ENCODE results near the gene CDYL2.

DNA sequence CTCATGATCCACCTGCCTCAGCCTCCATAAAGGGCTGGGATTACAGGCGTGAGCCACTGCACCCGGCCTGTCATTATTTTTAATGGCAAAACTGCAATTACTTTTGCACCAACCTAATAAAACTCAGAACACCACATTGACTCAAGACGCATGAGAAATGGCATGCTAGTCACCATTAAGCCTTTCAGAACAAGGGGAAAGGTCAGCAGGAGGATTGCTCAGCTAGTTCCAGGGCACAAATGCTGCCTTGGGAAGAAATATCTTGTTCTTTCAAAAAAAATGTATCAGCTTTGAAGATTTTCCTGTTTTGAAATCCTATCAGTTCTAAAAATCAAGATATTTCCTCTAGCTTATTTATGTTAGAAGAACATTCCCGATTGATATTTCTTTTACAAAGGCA is 32.4 kb upstream of the CDYL2 start:
- TF ChIP-seq, protein P1, sequence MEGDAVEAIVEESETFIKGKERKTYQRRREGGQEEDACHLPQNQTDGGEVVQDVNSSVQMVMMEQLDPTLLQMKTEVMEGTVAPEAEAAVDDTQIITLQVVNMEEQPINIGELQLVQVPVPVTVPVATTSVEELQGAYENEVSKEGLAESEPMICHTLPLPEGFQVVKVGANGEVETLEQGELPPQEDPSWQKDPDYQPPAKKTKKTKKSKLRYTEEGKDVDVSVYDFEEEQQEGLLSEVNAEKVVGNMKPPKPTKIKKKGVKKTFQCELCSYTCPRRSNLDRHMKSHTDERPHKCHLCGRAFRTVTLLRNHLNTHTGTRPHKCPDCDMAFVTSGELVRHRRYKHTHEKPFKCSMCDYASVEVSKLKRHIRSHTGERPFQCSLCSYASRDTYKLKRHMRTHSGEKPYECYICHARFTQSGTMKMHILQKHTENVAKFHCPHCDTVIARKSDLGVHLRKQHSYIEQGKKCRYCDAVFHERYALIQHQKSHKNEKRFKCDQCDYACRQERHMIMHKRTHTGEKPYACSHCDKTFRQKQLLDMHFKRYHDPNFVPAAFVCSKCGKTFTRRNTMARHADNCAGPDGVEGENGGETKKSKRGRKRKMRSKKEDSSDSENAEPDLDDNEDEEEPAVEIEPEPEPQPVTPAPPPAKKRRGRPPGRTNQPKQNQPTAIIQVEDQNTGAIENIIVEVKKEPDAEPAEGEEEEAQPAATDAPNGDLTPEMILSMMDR (IDR thresholded peaks at IDR 0.05; ENCODE audit: low read depth, low read length, poor library complexity, severe bottlenecking), result no peak
- no peak for TF ChIP-seq EZH2phosphoT487 (IDR thresholded peaks at IDR 0.05; ENCODE audit: borderline replicate concordance, low read length)

All from DOHH2 (cell line).